NCI-H2029 treated with DMSO at 0.1 percent for 48 hours (cell line): ENCODE results near the gene CCDC197.

Experiments
- DNase-seq: peaks from one replicate; lab custom pipeline; 2025; lab: John Stamatoyannopoulos, UW

The CCDC197 gene

GRCh38 chr14:93961620-93962019 is 35.5 kb upstream of the CCDC197 start:
- DNase-seq: no peak

GRCh38 chr14:93962701-93963601 is 34.1 kb upstream of the CCDC197 start:
- DNase-seq: no peak

GRCh38 chr14:93963692-93964091 is 33.4 kb upstream of the CCDC197 start:
- no peak for DNase-seq

GRCh38 chr14:93964281-93964680 is 32.8 kb upstream of the CCDC197 start:
- DNase-seq: no peak

GRCh38 chr14:93964820-93965286 is 32.2 kb upstream of the CCDC197 start:
- no peak for DNase-seq

- DNase-seq: no peak
Observed at GRCh38 chr14:93965287-93965821, 31.7 kb upstream of the CCDC197 start.

- DNase-seq: no peak
Observed at GRCh38 chr14:93965946-93966474, 31.1 kb upstream of the CCDC197 start.

- DNase-seq: no peak
Observed at GRCh38 chr14:93967637-93968250, 29.4 kb upstream of the CCDC197 start.

- no peak for DNase-seq
Observed at GRCh38 chr14:93969082-93969828, 27.8 kb upstream of the CCDC197 start.

- DNase-seq: no peak
Observed at GRCh38 chr14:93970585-93970964, 26.5 kb upstream of the CCDC197 start.

- DNase-seq: no peak
Observed at GRCh38 chr14:93970965-93971634, 26.0 kb upstream of the CCDC197 start.

- DNase-seq: no peak
Observed at GRCh38 chr14:93971635-93972027, 25.5 kb upstream of the CCDC197 start.

- DNase-seq: no peak
Observed at GRCh38 chr14:93972618-93973205, 24.4 kb upstream of the CCDC197 start.

GRCh38 chr14:93973607-93974006 is 23.5 kb upstream of the CCDC197 start:
- no peak for DNase-seq

GRCh38 chr14:93974299-93974698 is 22.8 kb upstream of the CCDC197 start:
- DNase-seq: no peak

GRCh38 chr14:93974833-93975232 is 22.3 kb upstream of the CCDC197 start:
- no peak for DNase-seq

- no peak for DNase-seq
Observed at GRCh38 chr14:93975791-93976476, 21.2 kb upstream of the CCDC197 start.

- DNase-seq: no peak
Observed at GRCh38 chr14:93976477-93977057, 20.5 kb upstream of the CCDC197 start, which contains the start of gene ASB2. Gene ASB2, minus strand, starts transcription at chr14:93976570. Its CDS starts 12,031 bp downstream, at chr14:93964539.

GRCh38 chr14:93977171-93977570 is 19.9 kb upstream of the CCDC197 start:
- DNase-seq: no peak
